HG02610 (cell line): ENCODE results near the gene CHN1.

Experiments used
- ATAC-seq: cut with Tn5 transposase; IDR thresholded peaks from one replicate; pipeline ENCODE4 v1.9.1; 2021; ENCODE audit warnings: mild to moderate bottlenecking, moderate library complexity; ENCODE audit not compliant: unreplicated experiment

CHN1 gene

GRCh38 chr2:174974131-174974530, 31.1 kb downstream of the CHN1 start:
- no peak for ATAC-seq

- no peak for ATAC-seq
Measured at GRCh38 chr2:174972924-174973323, 32.3 kb downstream of the CHN1 start.

- ATAC-seq, result no peak
Measured at GRCh38 chr2:174971868-174972781, 33.1 kb downstream of the CHN1 start.

- ATAC-seq, result no peak
Measured at GRCh38 chr2:174970092-174970491, 35.1 kb downstream of the CHN1 start.

GRCh38 chr2:174969091-174969734, 36.0 kb downstream of the CHN1 start:
- ATAC-seq, result no peak

- no peak for ATAC-seq
Measured at GRCh38 chr2:174967691-174968260, 37.4 kb downstream of the CHN1 start.

GRCh38 chr2:174967086-174967485, 38.1 kb downstream of the CHN1 start:
- ATAC-seq, result no peak

GRCh38 chr2:174965992-174966744, 39.0 kb downstream of the CHN1 start:
- ATAC-seq, result no peak

- ATAC-seq, result no peak
Measured at GRCh38 chr2:174965551-174965950, 39.6 kb downstream of the CHN1 start.

- no peak for ATAC-seq
Measured at GRCh38 chr2:174964404-174964803, 40.8 kb downstream of the CHN1 start.

GRCh38 chr2:174963437-174964400, 41.5 kb downstream of the CHN1 start:
- no peak for ATAC-seq

GRCh38 chr2:174959787-174960186, 45.4 kb downstream of the CHN1 start:
- ATAC-seq, result no peak

GRCh38 chr2:174957050-174957449, 48.1 kb downstream of the CHN1 start:
- ATAC-seq, result no peak

GRCh38 chr2:174952607-174953006, 52.6 kb downstream of the CHN1 start:
- no peak for ATAC-seq

- ATAC-seq, result no peak
Measured at GRCh38 chr2:174951745-174952144, 53.4 kb downstream of the CHN1 start.

GRCh38 chr2:174949988-174950687, 55.0 kb downstream of the CHN1 start:
- no peak for ATAC-seq

GRCh38 chr2:174945601-174946260, 59.5 kb downstream of the CHN1 start:
- no peak for ATAC-seq

- ATAC-seq, result no peak
Measured at GRCh38 chr2:174939046-174939445, 66.1 kb downstream of the CHN1 start.

GRCh38 chr2:174931724-174932123, 73.5 kb downstream of the CHN1 start:
- ATAC-seq, result no peak
